Pulmonary artery endothelial cell (primary cell): ENCODE data around the gene PDGFA. TPM values are rescaled to one million over a fixed set of nuclear protein-coding genes. Genes with fewer than 3 reads are reported as not detected.

Source experiments
- DNase-seq: peaks from one replicate; pipeline ENCODE4 v3.0.0-alpha.2; 2011; ENCODE audit warnings: low read depth, low spot score
- total RNA-seq: library from RNA; depleted of rRNA; stranded (reverse); fragments of >200 nt; gene quantifications from 2 replicates; pipeline ENCODE4 v1.2.3, GENCODE V29; 2014

PDGFA gene
- total RNA-seq, 1 donor from 2014 or later = 63.2 TPM

DNA sequence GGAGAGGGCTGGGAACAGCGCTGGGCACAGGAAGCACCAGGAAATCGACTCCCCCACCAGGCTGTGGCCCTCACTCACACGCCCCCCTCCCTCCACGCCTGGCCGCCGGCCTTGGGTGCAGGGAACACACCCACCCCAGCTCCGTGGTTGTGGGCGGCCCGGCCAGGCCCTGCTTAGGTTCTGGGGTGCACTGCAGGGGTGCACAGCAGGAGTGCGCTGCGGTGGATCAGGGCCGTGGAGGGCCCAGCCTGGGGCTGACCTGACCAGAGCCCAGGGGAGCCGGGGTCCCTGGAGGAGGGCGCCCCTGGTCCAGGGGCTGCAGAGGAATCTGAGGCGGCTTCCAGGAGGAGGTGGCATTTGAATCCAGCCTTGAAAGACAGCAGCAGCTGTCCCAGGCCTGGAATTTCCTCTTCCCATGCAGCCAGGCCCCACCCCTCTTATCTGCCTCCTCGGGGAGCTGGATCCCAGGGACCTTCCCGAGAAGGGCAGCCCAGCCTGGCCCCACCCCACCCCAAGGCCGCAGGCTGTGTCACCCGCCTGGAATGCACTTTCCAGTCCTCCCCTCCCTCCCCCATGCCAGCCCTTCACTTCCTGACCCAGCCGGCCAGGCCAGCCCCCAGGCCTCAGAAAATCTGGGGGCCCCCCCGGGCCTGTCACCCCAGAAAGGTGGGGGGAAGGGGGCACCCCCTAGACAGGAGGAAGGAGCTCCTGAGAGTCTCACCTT is 18.4 kb upstream of the PDGFA start:
- peak; percentile 71 for DNase-seq

- DNase-seq = no peak
Observed at GRCh38 chr7:536231-536630, 16.6 kb upstream of the PDGFA start.

DNA sequence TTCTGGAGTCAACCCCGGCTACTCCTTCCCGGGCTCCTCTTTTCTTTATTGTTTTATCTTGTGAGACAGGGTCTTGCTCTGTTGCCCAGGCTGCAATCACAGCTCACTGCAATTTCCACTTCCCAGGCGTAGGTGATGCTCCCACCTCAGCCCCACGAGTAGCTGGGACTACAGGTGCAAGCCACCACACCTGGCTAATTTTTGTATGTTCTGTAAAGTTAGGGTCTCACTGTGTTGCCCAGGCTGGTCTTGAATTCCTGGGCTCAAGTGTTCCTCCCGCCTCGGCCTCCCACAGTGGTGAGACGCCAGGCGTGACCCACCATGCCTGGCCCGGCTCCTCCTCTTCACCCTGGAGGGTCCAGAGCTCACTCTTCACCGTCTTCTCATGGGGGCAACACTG is 15.3 kb upstream of the PDGFA start:
- no peak for DNase-seq

DNA sequence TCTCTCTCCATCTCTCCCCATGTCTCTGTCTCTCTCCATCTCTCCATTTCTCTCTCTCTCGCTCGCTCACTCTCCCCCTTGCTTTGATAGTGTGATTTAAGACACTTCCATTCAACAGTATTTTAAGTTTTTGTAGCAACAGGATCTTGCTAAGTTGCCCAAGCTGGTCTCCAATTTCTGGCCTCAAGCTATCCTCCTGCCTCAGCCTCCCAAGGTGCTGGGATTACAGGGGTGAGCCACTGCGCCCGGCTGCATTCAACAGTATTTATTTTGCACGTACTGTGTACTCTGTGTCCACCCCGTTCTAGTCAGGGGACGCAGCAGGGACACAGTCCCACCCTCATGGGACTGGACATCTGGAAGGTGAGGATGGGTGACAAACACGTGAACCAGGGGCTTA is 14.4 kb upstream of the PDGFA start:
- DNase-seq = no peak

GRCh38 chr7:533266-533665 is 13.6 kb upstream of the PDGFA start:
- DNase-seq = no peak

GRCh38 chr7:532379-533143 is 12.9 kb upstream of the PDGFA start:
- no peak for DNase-seq

GRCh38 chr7:531777-532176 is 12.1 kb upstream of the PDGFA start:
- no peak for DNase-seq

- DNase-seq = no peak
Observed at GRCh38 chr7:528451-528850, 8.8 kb upstream of the PDGFA start.

- DNase-seq = no peak
Observed at GRCh38 chr7:527723-528122, 8.1 kb upstream of the PDGFA start.

DNA sequence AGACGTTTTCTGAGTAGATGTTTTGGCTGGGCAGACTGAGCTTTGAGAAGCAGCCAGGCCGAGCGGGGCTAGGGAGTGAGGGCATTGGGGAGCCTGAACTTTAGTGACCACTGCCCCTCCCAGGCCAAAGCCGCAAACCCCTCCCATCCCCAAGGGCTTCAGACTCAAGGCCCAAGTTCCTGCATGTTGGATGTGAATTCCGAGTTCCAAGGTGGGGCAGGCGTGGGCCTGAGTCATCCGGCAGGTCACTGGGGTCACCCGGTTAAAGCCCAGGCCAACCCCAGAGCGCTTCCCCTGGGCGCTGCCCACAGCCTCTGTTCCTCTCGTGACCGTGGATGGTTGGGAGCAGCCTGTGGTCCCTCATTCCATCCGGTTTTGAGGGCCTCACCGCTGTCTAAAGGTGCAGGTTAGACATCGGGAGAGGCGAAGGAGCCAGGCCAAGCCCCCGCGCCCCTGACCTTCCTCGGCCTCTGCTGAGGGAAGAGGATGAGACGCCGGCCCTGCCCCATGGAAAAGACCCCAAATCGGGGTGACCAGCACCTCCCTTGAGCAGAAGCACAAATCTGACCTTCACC is 6.9 kb upstream of the PDGFA start:
- no peak for DNase-seq

DNA sequence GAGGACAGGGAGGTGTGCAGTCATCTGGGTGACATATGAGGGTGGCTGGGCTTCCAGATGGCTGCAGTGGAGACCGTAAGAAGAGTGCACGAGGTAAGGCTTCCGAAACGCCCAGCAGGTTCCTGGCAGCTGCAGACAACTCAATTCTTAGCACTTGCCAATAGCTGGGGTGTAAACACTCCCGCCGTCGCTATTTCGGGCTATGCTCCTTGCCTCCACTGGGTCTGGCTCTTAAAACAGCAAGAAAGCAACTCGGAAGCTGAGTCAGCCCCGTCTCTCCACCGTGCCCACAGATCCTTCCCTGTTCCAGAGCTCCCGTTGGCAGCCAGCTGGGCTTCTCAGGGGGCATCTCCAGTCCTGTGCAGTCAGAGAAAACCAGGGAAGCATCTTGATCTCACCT is 6.1 kb upstream of the PDGFA start:
- no peak for DNase-seq

GRCh38 chr7:524800-525199 is 5.2 kb upstream of the PDGFA start:
- DNase-seq = no peak

DNA sequence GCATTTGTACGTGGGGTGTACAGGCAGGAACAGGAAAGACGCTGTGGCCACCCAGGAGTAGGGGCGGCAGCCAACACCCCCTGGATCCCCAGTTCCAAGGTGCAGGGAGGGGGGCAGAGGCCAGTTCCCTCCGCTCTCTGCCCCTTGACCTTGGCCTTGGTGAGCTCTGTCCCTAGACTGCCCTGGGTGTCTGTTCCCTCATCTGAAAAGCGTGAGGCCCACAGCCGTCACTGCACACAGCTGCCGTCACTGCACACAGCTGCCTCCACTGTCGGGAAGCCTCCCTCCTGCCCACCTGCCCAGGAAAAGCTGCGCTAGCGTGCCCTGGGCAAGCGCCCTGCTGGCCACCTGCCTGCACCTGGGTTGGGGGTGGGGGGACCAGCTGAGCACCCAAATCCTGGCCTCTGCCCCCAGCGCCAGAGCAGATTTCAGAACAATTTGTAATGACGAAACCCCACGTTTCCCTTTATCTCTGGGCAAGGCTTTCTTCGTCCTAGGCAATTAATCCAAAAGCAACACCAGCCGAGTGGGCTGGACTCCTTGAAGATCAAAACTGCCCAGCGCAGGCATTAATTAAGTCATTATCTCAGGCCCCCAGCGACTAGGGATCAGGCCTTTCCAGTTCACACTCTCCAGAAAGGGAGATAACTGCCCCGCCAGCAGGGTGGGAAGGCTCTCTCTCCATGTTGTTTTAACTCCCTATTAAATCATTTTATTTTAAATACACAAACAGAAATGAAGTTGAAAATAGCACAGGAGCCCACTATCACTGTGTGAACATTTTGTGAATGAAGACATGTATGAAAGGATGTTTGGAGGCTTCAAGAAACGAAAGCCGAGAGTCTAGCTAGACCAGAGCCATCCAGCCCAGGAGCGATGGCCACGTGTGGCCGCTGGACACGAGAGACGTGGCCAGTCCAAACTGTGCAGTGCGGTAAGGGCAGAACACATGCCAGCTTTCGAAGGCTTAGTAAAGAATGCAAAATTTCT is 4.0 kb upstream of the PDGFA start:
- DNase-seq = no peak

DNA sequence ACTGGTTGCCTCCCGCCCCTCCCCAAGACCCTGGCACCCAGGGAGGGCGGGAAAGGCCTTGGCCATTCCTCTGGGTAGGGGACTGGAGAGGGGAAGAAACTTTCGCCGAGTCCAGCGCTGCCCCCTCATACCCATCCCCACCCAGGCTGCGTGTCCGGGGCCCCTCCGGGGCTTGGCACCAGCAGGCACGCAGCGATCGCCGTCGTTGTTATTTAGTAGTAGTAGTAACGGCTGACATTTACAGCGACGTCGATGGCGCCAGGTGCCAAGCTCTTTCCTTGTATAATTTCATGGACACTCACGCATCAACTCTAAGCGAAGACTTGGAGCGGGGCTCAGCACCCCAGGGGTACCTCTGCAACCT is 3.3 kb upstream of the PDGFA start:
- no peak for DNase-seq

- DNase-seq = no peak
Observed at GRCh38 chr7:522071-522950, 2.7 kb upstream of the PDGFA start.

DNA sequence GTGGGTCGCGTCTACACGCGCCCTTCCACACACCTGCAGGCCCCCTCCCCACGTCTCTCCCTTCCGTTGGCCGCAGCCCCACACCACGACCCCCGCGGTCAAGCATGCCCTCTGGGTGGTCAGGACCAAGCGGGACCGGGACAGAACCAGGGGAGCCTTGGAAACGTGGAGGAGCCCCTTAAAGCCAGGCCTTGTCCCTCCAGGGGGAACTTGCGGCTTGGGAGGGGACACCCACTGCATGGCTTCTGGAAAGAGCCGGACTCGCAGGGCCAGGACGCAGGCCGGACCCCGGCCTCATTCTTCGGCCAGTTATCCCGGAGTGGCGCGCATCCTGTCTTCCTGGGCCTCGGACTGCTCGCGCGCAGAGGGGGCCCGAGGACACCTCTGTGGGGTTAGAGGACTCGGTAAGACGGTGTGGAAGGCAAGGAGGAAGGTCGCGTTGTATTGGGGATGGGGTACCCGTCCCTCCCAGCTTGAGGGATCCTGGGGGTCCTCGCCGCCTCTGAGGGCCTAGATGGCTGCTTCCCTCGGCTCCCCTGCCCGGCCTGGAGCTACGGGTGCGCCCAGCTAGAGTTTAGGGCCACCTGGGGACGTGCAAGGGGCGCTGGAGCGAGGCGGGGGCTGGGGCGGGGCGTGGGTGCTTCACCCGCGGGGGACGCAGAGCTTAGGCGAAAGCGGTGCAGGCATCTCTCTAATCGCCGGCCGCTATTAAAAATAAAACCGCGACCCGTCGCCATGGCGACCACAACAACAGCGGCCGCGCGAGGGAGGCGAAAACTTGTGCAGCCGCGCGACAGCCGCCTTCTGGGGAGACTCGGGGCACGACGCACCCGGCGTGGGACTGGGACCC is 1.8 kb upstream of the PDGFA start:
- no peak for DNase-seq

DNA sequence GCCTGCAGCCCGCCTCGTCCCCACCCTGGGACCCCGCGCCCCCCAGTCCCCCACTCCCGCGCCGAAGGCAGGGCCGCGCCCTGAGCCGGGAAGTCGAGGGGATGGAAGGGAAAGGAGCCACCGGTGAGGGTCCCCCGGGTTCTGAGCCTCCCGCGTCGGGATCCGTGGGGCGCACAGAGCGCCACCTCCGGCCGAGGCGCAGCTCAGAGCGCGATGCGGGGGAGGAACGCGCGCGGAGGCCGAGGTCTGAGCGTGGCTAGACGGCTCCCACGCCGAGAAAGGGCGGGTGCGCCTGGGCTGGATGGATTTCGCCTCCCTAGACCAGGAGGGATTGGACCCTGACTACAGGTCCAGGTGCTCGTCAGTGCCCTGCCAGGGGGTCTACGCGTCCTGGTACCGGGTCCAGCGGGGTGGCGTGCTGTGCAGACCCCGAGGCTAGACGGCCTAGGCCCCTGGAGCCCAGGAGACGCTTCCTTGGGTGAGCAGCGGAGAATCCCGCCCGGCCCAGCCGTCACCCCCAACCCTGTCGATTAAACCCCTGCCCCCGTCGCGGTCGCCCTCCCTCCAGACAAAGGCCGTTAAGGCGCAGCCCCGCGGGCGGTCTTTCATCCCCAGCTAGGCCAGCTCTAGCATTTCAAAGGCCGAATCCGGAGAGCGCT is 986 bp upstream of the PDGFA start:
- no peak for DNase-seq

DNA sequence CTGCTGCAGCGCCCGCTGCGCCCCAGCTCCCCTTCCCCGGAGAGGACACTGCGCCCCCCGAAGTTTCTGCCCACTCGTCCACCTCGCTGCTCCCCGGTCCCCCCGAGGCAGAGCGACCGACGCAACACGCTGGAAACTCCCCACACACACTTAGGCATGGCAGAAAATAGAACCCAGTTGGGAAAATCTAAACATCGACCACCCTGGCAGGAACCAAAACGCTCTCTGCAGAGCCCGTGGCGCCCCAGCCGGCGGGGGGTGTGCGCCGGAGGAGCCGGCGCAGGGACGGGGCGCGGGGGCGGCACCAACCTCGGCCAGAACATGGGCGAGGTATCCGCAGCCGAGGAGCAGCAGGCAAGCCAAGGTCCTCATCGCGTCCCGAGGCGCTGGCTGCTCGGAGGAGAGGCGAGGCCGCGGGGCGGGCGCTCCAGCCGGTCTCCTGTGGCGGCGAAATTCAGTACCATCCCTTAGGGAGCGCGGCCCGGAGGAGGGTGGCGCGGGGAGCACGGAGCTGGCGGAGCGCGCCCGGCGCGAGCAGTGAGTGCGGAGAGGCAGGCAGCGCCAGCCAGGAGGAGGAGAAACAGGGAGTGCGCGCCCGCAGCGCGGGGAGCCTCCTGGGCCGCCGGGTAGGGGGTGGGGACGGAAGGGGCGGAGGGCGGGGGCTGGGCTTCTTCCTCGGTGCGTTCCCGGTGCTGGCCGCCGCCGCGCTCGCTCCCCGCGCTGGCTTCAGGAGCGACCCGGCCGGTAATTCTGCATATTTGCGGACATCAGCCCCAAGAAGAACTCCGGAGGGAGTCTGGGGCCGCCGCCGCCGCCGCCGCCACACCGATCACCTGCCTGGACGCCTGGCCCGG is 789 bp downstream of the PDGFA start:
- DNase-seq = peak; percentile 46
